Activated T-cell treated with anti-CD3 and anti-CD28 coated beads, Interleukin-2, amount 50 U/mL, for 48 hours (primary cell): ENCODE data around the gene SLC16A1.
"Not testable (repeated sequence)": the region's sequence is repeated elsewhere in the genome, so short reads cannot be mapped to it uniquely, and the experiment has no call there.

Experiments
- DNase-seq, 2 experiments: peaks; one replicate each; pipeline ENCODE4 v3.0.0-alpha.2; 2020

Gene SLC16A1

GRCh38 chr1:112923234-112923958 lies 32.6 kb downstream of the SLC16A1 start:
- no peak for DNase-seq

- DNase-seq: no peak
These were observed 44.3 kb downstream of the SLC16A1 start for GRCh38 chr1:112911506-112912220.

- no peak for DNase-seq
These were observed 46.1 kb downstream of the SLC16A1 start for GRCh38 chr1:112909847-112910246.

GRCh38 chr1:112906150-112906698 lies 49.8 kb downstream of the SLC16A1 start:
- DNase-seq: no peak

GRCh38 chr1:112905395-112906149 lies 50.4 kb downstream of the SLC16A1 start:
- no peak for DNase-seq

GRCh38 chr1:112904831-112905261 lies 51.1 kb downstream of the SLC16A1 start:
- DNase-seq: no peak

GRCh38 chr1:112904071-112904830 lies 51.7 kb downstream of the SLC16A1 start:
- peak; percentile 63 to 67 for DNase-seq

- no peak for DNase-seq
These were observed 53.8 kb downstream of the SLC16A1 start for GRCh38 chr1:112902221-112902620.

GRCh38 chr1:112901387-112901786 lies 54.6 kb downstream of the SLC16A1 start:
- DNase-seq: no peak

- no peak for DNase-seq
These were observed 59.2 kb downstream of the SLC16A1 start for GRCh38 chr1:112896783-112897182.

- DNase-seq: no peak
These were observed 61.4 kb downstream of the SLC16A1 start for GRCh38 chr1:112894561-112895011.

- DNase-seq: no peak
These were observed 62.0 kb downstream of the SLC16A1 start for GRCh38 chr1:112894010-112894292.

- DNase-seq: no peak
These were observed 62.5 kb downstream of the SLC16A1 start for GRCh38 chr1:112893288-112894009.

- not testable (repeated sequence) for DNase-seq
These were observed 66.1 kb downstream of the SLC16A1 start for GRCh38 chr1:112889906-112890305.

GRCh38 chr1:112889052-112889768 lies 66.8 kb downstream of the SLC16A1 start:
- DNase-seq: no peak

GRCh38 chr1:112888630-112889029 lies 67.4 kb downstream of the SLC16A1 start:
- DNase-seq: no peak

GRCh38 chr1:112887599-112888283 lies 68.3 kb downstream of the SLC16A1 start:
- no peak for DNase-seq

- not testable (repeated sequence) for DNase-seq
These were observed 71.0 kb downstream of the SLC16A1 start for GRCh38 chr1:112884996-112885395.

- DNase-seq: no peak
These were observed 73.7 kb downstream of the SLC16A1 start for GRCh38 chr1:112882271-112882744.

- no peak for DNase-seq
These were observed 74.3 kb downstream of the SLC16A1 start for GRCh38 chr1:112881742-112882127.
